IMR-90 (cell line): Measurements from ENCODE around the gene BTBD9. TPM values are rescaled to one million over a fixed set of nuclear protein-coding genes. Genes with fewer than 3 reads are reported as not detected.

Experiments used
- ATAC-seq: fragments of 200-7000 bp; cut with Tn5 transposase; 2 replicates; pipeline ENCODE4 v1.9.1; 2020; ENCODE audit warnings: low read depth, mild to moderate bottlenecking, moderate library complexity
- BruUV-seq: library from RNA; stranded (reverse); fragments of 400-500 nt; replicated peaks from 2 replicates; lab custom pipeline; 2021; lab: Mats Ljungman, UMichigan
- CTCF ChIA-PET: fragments of 300-600 bp; formaldehyde crosslinking; extraction: SDS; loops from one replicate; lab custom pipeline; 2021; ENCODE audit warnings: antibody characterized with exemption; lab: Yijun Ruan, JAX
- POLR2A ChIA-PET: fragments of 300-600 bp; sonication (Branson Sonifier 250); formaldehyde crosslinking; loops from one replicate; lab custom pipeline; 2022; ENCODE audit warnings: antibody characterized with exemption; ENCODE audit not compliant: unreplicated experiment; lab: Charles Lee
- DNase-seq: peaks from one replicate; pipeline ENCODE4 v3.0.0; 2013
- H2AFZ ChIP-seq: replicated peaks from 2 replicates; pipeline ENCODE3; 2013; ENCODE audit warnings: low read length, mild to moderate bottlenecking; ENCODE audit not compliant: poor library complexity
- H2AK5ac ChIP-seq: 2 replicates; pipeline ENCODE4 v1.6.1; 2013; ENCODE audit warnings: low read depth, low read length, inconsistent platforms
- H2AK9ac ChIP-seq: replicated peaks from 2 replicates; pipeline ENCODE3; 2013; ENCODE audit warnings: mild to moderate bottlenecking, low read depth, low read length, moderate library complexity; ENCODE audit not compliant: poor library complexity
- H2BK120ac ChIP-seq: 2 replicates; pipeline ENCODE4 v1.6.1; 2013; ENCODE audit warnings: low read depth, low read length, inconsistent platforms
- H2BK15ac ChIP-seq: 3 replicates; pipeline ENCODE4 v1.6.1; 2013; ENCODE audit warnings: low read depth, low read length, inconsistent platforms
- H2BK20ac ChIP-seq: 2 replicates; pipeline ENCODE4 v1.6.1; 2013; ENCODE audit warnings: low read depth, mild to moderate bottlenecking, inconsistent platforms, low read length, moderate library complexity
- H2BK5ac ChIP-seq: 2 replicates; pipeline ENCODE4 v1.6.1; 2013; ENCODE audit warnings: mild to moderate bottlenecking, low read depth, low read length, inconsistent platforms; ENCODE audit not compliant: poor library complexity, severe bottlenecking
- H3K14ac ChIP-seq: replicated peaks from 2 replicates; pipeline ENCODE4 v1.6.1; 2013; ENCODE audit warnings: low read depth, low read length, inconsistent platforms
- H3K18ac ChIP-seq: 2 replicates; pipeline ENCODE4 v1.6.1; 2013; ENCODE audit warnings: low read depth, low read length, control low read depth
- H3K23ac ChIP-seq: 2 replicates; pipeline ENCODE4 v1.6.1; 2013; ENCODE audit warnings: low read depth, low read length, inconsistent platforms
- H3K27ac ChIP-seq: 2 replicates; pipeline ENCODE4 v1.5.1; 2013; ENCODE audit warnings: mild to moderate bottlenecking, control low read depth, low read length; ENCODE audit not compliant: insufficient read depth
- H3K27me3 ChIP-seq: 2 replicates; pipeline ENCODE4 v1.6.1; 2013; ENCODE audit warnings: low read length; ENCODE audit not compliant: control insufficient read depth, insufficient read depth
- H3K36me3 ChIP-seq: 2 replicates; pipeline ENCODE4 v1.6.1; 2013; ENCODE audit warnings: low read length, mixed read lengths; ENCODE audit not compliant: control insufficient read depth, insufficient read depth
- H3K4ac ChIP-seq: 2 replicates; pipeline ENCODE4 v1.6.1; 2013; ENCODE audit warnings: low read depth, low read length, inconsistent platforms
- H3K4me1 ChIP-seq: 2 replicates; pipeline ENCODE4 v1.6.1; 2013; ENCODE audit warnings: low read length, mixed read lengths; ENCODE audit not compliant: control insufficient read depth, insufficient read depth
- H3K4me2 ChIP-seq: 2 replicates; pipeline ENCODE4 v1.6.1; 2013; ENCODE audit warnings: low read depth, mild to moderate bottlenecking, control low read depth, low read length, moderate library complexity
- H3K4me3 ChIP-seq: 2 replicates; pipeline ENCODE4 v1.5.1; 2013; ENCODE audit warnings: low read depth, mild to moderate bottlenecking, control low read depth, low read length, moderate library complexity; ENCODE audit not compliant: insufficient read depth
- H3K56ac ChIP-seq: 2 replicates; pipeline ENCODE4 v1.6.1; 2013; ENCODE audit warnings: low read length, inconsistent platforms; ENCODE audit not compliant: insufficient read depth; ENCODE audit errors: extremely low read depth
- H3K79me1 ChIP-seq, 2 experiments: 2 replicates each; pipeline ENCODE4 v1.6.1; 2013; ENCODE audit warnings: low read length in 2 of 2, inconsistent platforms in 1 of 2, low read depth in 1 of 2
- H3K9ac ChIP-seq: 2 replicates; pipeline ENCODE4 v1.6.1; 2013; ENCODE audit warnings: low read depth, low read length, control low read depth
- H3K9me1 ChIP-seq: 2 replicates; pipeline ENCODE4 v1.6.1; 2013; ENCODE audit warnings: low read length, inconsistent platforms; ENCODE audit not compliant: insufficient read depth
- H3K9me3 ChIP-seq: 2 replicates; pipeline ENCODE4 v1.6.1; 2013; ENCODE audit warnings: low read length; ENCODE audit not compliant: control insufficient read depth, insufficient read depth
- H4K20me1 ChIP-seq: 2 replicates; pipeline ENCODE4 v1.6.1; 2013; ENCODE audit warnings: low read length, inconsistent platforms; ENCODE audit not compliant: insufficient read depth
- H4K5ac ChIP-seq: 2 replicates; pipeline ENCODE4 v1.6.1; 2013; ENCODE audit warnings: mild to moderate bottlenecking, low read depth, low read length, control low read depth
- H4K8ac ChIP-seq, 2 experiments: 2 replicates each; pipeline ENCODE4 v1.6.1; 2013; ENCODE audit warnings: low read depth in 2 of 2, low read length in 2 of 2, control low read depth in 1 of 2, inconsistent platforms in 1 of 2
- H4K91ac ChIP-seq: 2 replicates; pipeline ENCODE4 v1.6.1; 2013; ENCODE audit warnings: low read depth, low read length, inconsistent platforms; ENCODE audit not compliant: insufficient read depth
- BHLHE40 ChIP-seq: fragments of 150-350 bp; IDR thresholded peaks from 2 replicates; pipeline ENCODE4 v1.6.1; 2016; ENCODE audit warnings: mild to moderate bottlenecking, low read depth, low read length
- CEBPB ChIP-seq: IDR thresholded peaks from 2 replicates; pipeline ENCODE4 v1.6.1; 2012; ENCODE audit warnings: low read depth, low read length, improper control_type of control experiment
- CHD1 ChIP-seq: IDR thresholded peaks from 2 replicates; pipeline ENCODE4 v1.6.1; 2012; ENCODE audit warnings: low read depth, low read length, improper control_type of control experiment
- MAFK ChIP-seq: IDR thresholded peaks from 2 replicates; pipeline ENCODE4 v1.6.1; 2012; ENCODE audit warnings: low read depth, low read length, improper control_type of control experiment
- MXI1 ChIP-seq: IDR thresholded peaks from 2 replicates; pipeline ENCODE4 v1.6.1; 2012; ENCODE audit warnings: low read depth, mild to moderate bottlenecking, low read length, moderate library complexity, borderline replicate concordance
- NFE2L2 ChIP-seq: fragments of 150-350 bp; IDR thresholded peaks from 2 replicates; pipeline ENCODE4 v1.6.1; 2016; ENCODE audit warnings: low read depth, mild to moderate bottlenecking, low read length
- POLR2A ChIP-seq: IDR thresholded peaks from 2 replicates; pipeline ENCODE4 v1.6.1; 2012; ENCODE audit warnings: mild to moderate bottlenecking, low read depth, low read length
- RAD21 ChIP-seq: IDR thresholded peaks from 2 replicates; pipeline ENCODE4 v1.6.1; 2012; ENCODE audit warnings: low read length, improper control_type of control experiment
- RCOR1 ChIP-seq: IDR thresholded peaks from 2 replicates; pipeline ENCODE4 v1.6.1; 2012; ENCODE audit warnings: mild to moderate bottlenecking, low read length, improper control_type of control experiment; ENCODE audit not compliant: insufficient replicate concordance
- RFX5 ChIP-seq: IDR thresholded peaks from 2 replicates; pipeline ENCODE4 v1.8.0; 2012; ENCODE audit warnings: low read depth, mild to moderate bottlenecking, low read length, moderate library complexity
- SMC3 ChIP-seq: fragments of 150-350 bp; IDR thresholded peaks from 2 replicates; pipeline ENCODE4 v1.6.1; 2016; ENCODE audit warnings: low read depth, mild to moderate bottlenecking, antibody characterized with exemption, low read length, moderate library complexity
- WGBS, 2 experiments: methylation state at CpG; one replicate each; pipeline versions ENCODE4 v1.1.5 to v1.1.7; 2013; ENCODE audit warnings: missing lambda C conversion rate in 2 of 2; ENCODE audit not compliant: insufficient read length in 1 of 2; ENCODE audit errors: extremely low coverage in 2 of 2; 5-methylcytosine and 5-hydroxymethylcytosine counted together
- dilution Hi-C: fragments of 300-500 bp; cut with HindIII; formaldehyde crosslinking; loops from one replicate; pipeline ENCODE4 v1.14.3; 2018; ENCODE audit warnings: low sequenced_read_pairs; ENCODE audit not compliant: unreplicated experiment
- in situ Hi-C: fragments of 300-500 bp; cut with MboI; formaldehyde crosslinking; loops from 3 replicates; pipeline ENCODE4 v1.14.3; 2019; ENCODE audit warnings: low sequenced_read_pairs, inconsistent platforms, mixed read lengths
- intact Hi-C: fragments of 100-400 bp; cut with micrococcal nuclease; formaldehyde crosslinking; loops from 2 replicates; pipeline ENCODE4 v1.10.0; 2022
- polyA plus RNA-seq, 3 experiments: library from polyadenylated mRNA; depleted of rRNA; stranded (reverse); fragments of >200 nt; gene quantifications; 2 replicates each; pipeline ENCODE4 v1.2.3, GENCODE V29; 2012; ENCODE audit warnings: low replicate concordance in 1 of 3
- total RNA-seq: library from RNA; depleted of rRNA; stranded (reverse); fragments of >200 nt; gene quantifications from 2 replicates; pipeline ENCODE4 v1.2.3, GENCODE V29; 2012
- TF ChIP-seq, protein P1 (sequence below): fragments of 150-350 bp; IDR thresholded peaks from 2 replicates; pipeline ENCODE4 v1.6.1; 2016; ENCODE audit warnings: low read depth, mild to moderate bottlenecking, low read length, moderate library complexity, borderline replicate concordance
- TF ChIP-seq, protein P2 (sequence below): fragments of 150-350 bp; IDR thresholded peaks from 2 replicates; pipeline ENCODE4 v1.6.1; 2017; ENCODE audit warnings: mild to moderate bottlenecking, antibody characterized with exemption, low read length, low read depth
- TF ChIP-seq, protein P3 (sequence below): conservative IDR thresholded peaks from 2 replicates; pipeline ENCODE4 v1.5.1; 2012; ENCODE audit warnings: mild to moderate bottlenecking, low read depth, low read length, improper control_type of control experiment

The BTBD9 gene
- total and polyA plus RNA-seq, 2 of the 4 experiments (the other 2 are of a cell fraction) = 4.1 to 22.0 TPM

DNA sequence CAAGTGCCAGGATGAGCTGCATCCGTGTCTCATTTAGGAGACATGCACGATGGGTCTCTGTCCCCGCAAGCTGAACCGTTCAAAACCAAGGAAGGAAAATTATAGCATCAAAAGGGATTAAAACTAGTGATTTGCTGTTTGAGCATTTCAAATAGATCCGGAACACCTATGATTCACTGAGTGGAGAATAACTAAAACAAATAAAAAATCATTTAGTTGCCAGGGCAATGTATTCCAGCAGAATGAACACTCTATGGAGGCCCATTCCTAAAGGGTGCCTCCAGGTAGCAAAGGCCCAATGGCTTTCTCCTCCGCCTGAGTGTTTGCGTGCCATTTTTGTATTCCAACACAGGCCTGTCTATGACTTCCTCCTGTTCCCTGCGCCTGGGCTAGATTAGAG is 465.4 kb downstream of the BTBD9 start:
- no peak overlapping the region for H4K91ac ChIP-seq
- no peak overlapping the region for H3K4me3 ChIP-seq
- H2BK120ac ChIP-seq = no peak overlapping the region
- no peak overlapping the region for H2AK9ac ChIP-seq
- H3K4ac ChIP-seq = no peak overlapping the region
- in situ Hi-C loops = no loop called here
- ATAC-seq (no peak), DNase-seq (no peak)
- no peak overlapping the region for H4K8ac ChIP-seq
- no peak overlapping the region for H3K4me2 ChIP-seq
- no peak overlapping the region for H4K5ac ChIP-seq
- H3K18ac ChIP-seq = no peak overlapping the region
- H3K9me1 ChIP-seq = peaks cover 3% of the 10 kb centered on the region; the same call in 1 of the 2 replicates
- no peaks in the 10 kb centered on the region for H3K27me3 ChIP-seq
- intact Hi-C loops = no loop called here
- H3K9ac ChIP-seq = no peak overlapping the region
- H3K23ac ChIP-seq = no peak overlapping the region
- no peak overlapping the region for H2AK5ac ChIP-seq
- H3K9me3 ChIP-seq = no peaks in the 10 kb centered on the region
- BruUV-seq = TSS peak; percentile 47
- no peak overlapping the region for H2BK20ac ChIP-seq
- peaks cover 2% of the 10 kb centered on the region; the same call in 1 of the 2 replicates for H3K36me3 ChIP-seq
- WGBS, 2 experiments = 90% methylated on average over 2 of the region's 8 CpGs; no CpG with 5 or more reads in 1 of the 2 experiments
- no peak overlapping the region for H2AFZ ChIP-seq
- H3K56ac ChIP-seq = no peak overlapping the region
- H2BK5ac ChIP-seq = no peak overlapping the region
- CTCF ChIA-PET = no interaction called here
- POLR2A ChIA-PET = interaction anchor here (0.6 kb wide), 1 partner anchor 18 kb away, joined by 3 read pairs; no protein-coding TSS in a partner anchor
- TF ChIP-seq CEBPB (no peak), SMC3 (no peak), RCOR1 (no peak), RFX5 (no peak), NFE2L2 (no peak), RAD21 (no peak), MXI1 (no peak), POLR2A (no peak), BHLHE40 (no peak), CHD1 (no peak), MAFK (no peak)
- TF ChIP-seq, protein P1, sequence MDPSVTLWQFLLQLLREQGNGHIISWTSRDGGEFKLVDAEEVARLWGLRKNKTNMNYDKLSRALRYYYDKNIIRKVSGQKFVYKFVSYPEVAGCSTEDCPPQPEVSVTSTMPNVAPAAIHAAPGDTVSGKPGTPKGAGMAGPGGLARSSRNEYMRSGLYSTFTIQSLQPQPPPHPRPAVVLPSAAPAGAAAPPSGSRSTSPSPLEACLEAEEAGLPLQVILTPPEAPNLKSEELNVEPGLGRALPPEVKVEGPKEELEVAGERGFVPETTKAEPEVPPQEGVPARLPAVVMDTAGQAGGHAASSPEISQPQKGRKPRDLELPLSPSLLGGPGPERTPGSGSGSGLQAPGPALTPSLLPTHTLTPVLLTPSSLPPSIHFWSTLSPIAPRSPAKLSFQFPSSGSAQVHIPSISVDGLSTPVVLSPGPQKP = no peak
- TF ChIP-seq, protein P2, sequence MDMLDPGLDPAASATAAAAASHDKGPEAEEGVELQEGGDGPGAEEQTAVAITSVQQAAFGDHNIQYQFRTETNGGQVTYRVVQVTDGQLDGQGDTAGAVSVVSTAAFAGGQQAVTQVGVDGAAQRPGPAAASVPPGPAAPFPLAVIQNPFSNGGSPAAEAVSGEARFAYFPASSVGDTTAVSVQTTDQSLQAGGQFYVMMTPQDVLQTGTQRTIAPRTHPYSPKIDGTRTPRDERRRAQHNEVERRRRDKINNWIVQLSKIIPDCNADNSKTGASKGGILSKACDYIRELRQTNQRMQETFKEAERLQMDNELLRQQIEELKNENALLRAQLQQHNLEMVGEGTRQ = no peak
- TF ChIP-seq, protein P3, sequence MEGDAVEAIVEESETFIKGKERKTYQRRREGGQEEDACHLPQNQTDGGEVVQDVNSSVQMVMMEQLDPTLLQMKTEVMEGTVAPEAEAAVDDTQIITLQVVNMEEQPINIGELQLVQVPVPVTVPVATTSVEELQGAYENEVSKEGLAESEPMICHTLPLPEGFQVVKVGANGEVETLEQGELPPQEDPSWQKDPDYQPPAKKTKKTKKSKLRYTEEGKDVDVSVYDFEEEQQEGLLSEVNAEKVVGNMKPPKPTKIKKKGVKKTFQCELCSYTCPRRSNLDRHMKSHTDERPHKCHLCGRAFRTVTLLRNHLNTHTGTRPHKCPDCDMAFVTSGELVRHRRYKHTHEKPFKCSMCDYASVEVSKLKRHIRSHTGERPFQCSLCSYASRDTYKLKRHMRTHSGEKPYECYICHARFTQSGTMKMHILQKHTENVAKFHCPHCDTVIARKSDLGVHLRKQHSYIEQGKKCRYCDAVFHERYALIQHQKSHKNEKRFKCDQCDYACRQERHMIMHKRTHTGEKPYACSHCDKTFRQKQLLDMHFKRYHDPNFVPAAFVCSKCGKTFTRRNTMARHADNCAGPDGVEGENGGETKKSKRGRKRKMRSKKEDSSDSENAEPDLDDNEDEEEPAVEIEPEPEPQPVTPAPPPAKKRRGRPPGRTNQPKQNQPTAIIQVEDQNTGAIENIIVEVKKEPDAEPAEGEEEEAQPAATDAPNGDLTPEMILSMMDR = no peak
- no peak overlapping the region for H3K14ac ChIP-seq
- no peak overlapping the region for H2BK15ac ChIP-seq
- H4K20me1 ChIP-seq = no peaks in the 10 kb centered on the region; the same call in 1 of the 2 replicates
- H3K79me1 ChIP-seq = no peaks in the 10 kb centered on the region; a peak in 1 of 4 replicates
- no peak overlapping the region for H3K27ac ChIP-seq
- no peaks in the 10 kb centered on the region for H3K4me1 ChIP-seq
- dilution Hi-C loops = no loop called here
